Epidermal melanocyte (primary cell): ENCODE measurements around the gene CA6.
"Not testable (repeated sequence)": the region's sequence is repeated elsewhere in the genome, so short reads cannot be mapped to it uniquely, and the experiment has no call there.

Experiments used
- DNase-seq: peaks from one replicate; pipeline ENCODE4 v3.0.0; 2011; ENCODE audit warnings: low spot score; ENCODE audit not compliant: insufficient read length

Gene CA6

DNA sequence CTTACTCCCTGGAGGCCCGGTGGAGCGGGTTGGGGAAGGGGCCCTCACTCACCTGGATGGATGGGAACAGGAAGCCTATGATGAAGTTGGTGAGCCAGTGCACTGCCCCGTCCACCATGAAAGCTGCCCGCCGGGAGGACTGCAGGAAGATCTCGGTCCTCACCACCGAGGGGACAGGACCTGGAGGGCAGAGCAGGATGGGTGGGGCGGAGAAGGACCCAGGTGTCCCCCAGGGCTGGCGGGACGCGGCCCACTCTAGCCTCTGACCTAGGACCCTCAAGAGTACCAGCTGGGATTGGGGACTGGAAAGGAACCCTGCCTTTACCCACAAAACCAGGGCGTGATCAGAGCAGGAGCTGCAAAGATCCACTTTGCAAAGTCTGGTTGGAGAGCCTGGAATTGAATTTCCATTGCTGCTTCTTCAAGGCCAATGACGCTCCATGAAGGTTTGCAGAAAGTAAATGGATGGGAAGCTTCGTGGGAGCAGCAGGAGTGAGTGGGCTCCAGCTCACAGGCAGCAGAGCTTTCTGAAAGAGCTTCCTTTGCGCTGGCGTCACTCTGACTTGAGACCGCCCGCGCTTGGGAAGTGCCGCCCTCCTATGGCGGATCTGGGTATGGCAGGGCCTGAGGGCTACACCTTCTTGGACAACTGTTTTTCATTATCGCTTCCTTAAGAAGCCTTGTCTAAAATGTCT, 59.2 kb downstream of the CA6 start:
- DNase-seq = peak; percentile 77

DNA sequence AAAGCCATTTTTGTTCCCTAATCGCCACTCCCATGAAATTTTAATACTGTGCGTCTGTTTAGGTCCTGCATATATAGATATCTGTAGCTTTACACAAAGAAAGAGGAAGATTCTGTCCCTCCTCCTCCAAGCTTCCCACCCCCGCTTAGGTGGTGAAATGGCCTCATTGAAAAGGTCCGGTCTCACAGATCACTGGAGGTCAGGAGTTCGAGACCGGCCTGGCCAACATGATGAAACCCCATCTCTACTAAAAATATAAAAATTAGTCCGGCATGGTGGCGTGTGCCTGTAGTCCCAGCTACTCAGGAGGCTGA, 59.7 kb downstream of the CA6 start:
- no peak for DNase-seq

DNA sequence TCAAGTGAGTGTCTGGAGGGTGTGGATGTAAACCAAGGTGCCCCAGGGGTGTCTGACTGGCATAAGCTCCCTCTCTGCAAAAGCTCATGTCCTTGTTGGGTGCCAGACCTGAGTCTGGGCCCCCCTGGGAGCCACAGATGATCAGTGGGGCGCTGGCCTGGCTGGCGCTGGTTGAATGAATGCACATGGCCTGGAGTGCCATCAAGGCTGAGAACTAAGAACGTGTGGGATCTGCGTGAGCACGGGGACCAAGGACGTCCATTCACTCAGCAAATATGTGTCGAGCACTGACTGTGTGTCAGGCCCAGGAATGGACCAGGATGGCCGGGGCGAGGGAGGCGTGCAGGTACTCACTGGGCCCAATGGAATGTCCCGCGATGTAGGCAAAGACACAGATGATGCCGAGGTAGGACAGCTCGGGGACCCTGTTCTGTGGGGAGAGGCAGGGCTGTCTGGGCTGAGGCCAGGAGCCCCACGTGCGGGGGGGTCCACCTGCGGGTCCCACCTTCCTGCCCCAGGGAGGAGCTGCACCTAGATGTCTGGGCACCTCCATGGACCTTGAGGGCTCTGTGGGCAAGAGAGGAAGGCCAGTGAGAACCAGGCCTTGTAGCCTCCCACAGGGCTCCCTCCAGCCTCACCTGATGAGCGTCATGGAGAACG, 61.4 kb downstream of the CA6 start:
- no peak for DNase-seq

DNA sequence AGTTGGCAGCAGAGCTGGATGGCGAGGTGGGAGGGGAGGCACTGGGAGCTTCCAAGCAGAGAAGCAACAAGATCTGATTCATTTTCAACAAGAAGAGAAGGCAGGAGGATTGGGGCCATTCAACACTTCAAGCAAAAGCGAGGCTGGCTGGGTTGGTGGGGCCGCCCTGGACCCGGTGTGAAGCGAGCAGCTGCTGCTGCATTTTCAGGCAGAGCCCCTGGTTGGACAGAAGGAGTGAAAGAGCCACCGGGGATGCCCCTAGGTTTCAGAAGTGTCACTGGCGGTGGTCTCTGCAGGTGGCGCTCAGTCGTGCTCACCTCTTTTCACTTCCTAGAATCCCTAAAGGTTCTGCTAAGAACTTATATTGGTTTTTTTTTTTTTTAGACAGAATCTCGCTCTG, 62.6 kb downstream of the CA6 start:
- no peak for DNase-seq

DNA sequence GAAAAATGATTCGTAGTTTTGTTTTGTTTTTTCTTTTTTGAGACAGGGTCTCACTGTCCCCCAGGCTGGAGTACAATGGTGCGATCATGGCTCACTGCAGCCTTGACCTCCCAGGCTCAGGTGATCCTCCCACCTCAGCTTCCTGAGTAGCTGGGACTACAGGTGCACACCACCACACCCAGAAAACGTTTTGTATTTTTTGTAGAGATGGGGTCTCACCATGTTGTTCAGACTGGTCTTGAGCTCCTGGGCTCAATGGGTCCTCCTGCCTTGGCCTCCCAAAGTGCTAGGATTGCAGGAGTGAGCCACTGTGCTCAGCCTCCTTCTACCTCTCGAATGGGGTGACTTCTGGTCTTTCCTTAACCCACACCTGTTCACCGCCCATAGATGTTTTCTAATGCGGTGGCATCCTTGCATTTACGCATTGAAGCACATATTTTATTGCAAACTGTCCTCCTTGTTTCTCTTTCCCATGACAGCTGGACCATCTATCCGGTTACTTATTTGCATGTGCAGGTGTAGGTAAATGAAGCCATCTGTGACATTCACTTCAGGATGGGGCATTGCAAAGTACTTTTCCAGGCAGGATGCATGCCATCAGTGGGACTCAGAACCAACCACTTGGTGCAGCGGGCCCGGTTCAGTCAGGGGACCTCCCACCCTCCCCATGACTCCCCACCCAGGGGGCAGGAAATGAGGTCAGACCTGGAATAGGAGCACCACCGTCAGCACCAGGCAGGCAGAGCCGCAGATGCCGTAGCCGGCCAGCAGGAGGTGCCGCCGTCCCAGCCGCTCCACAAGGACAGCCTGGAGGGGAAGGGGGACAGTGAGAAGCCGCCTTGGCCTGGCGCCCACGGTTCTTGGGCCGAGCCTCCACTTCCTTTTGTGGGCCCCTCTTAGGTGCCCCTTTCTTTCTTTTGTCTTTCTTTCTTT, 64.0 kb downstream of the CA6 start:
- DNase-seq = no peak

DNA sequence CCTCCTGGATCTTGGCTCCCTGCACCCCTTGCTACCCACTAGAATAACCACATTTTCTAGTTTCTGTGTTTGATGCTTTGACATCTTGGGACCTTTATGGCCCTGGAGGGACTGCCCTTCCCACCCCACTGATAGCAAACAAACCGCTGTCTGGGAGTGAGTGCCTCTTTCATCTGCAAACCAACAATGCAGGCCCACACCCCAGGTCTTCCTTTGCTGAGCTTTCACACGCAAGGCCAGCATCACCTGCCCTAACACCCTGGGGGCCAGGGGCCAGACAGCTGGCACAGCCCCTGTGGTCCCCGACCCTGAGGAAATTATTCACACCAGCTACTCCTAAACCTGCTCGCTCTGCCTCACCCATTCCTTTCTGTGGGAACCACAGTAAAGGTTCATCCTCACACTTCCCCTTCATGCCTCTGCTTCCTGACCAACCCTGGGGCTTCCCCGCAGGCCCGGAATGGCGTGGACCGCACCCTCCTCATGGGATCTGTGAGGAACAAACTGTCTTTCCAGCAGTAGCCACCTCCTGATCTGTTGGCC, 65.2 kb downstream of the CA6 start:
- DNase-seq = no peak

DNA sequence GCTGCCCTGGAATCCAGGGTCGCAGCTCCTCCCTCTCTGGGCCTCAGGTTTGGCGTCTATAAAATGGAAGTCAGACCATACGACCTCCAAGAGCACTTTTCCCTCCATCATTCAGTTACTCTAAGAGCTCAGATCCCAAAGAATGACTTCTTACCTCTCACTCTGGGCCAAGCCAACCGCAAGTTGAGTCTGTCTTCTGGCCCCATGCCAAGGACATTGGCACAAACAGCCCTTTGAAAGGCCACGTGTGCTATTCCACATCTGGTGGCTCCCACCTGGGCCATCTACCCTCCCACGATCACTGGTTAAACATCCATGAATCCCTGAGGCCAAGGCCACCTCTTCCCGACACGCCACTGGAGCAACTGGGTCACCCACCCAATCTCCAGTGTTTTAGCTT, 68.2 kb downstream of the CA6 start:
- no peak for DNase-seq

DNA sequence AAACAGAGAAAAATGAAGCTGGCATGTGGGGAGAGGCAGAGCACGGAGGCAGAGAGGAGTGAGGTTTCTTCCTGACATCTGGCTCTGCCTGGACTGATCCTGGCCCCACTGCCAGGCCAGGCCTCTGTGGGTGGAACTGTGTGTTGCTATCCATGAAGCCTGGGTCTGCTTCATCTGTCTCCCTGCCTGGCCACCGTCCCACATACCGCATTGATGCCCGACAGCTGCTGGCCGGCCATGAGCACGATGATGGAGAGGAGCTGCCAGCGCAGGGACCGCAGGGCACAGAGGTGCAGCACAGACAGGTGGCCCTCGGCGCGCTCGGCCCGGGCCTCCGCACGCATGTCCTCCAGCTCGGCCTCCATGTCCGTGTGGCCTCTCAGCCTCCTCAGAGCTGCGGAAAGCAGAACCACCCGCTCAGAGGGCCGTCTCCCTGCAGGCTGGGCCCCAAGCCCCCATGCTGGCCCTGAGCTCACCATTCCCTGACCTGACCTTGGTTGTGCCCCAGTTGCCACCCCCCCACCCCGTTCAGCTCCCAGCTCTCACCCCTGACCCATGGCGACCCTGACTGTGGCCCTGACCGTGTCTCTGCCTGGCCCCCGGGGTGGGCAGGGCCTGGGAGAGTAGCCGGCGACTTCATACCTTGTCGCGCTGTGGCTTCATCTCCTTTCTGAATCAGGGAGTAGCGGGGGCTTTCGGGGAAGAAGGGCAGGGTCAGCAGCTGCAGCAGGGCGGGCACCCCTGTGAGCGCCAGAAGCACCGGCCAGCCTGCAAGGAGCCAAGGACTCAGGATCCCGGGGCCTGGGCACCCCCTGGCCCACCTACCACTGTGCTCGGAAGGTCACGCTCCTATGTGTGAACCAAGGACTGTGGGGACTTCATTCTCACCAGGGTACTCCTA, 69.1 kb downstream of the CA6 start:
- DNase-seq = no peak

DNA sequence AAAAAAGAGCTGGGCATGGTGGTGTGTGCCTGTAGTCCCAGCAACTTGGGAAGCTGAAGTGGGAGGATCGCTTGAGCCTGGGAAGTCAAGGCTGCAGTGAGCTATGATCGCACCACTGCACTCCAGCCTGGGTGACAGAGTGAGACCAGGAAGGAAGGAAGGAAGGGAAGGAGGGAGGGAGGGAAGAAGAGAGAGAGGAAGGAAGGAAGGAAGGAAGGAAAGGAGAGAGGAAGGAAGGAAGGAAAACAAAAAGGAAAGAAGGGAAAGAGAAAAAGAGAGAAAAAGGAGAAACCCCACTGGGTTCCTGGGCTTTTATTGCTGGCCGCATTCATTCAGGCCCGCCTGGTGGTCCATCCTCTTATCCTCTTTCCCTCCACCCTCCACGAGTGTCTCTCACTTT, 70.8 kb downstream of the CA6 start:
- DNase-seq = no peak

DNA sequence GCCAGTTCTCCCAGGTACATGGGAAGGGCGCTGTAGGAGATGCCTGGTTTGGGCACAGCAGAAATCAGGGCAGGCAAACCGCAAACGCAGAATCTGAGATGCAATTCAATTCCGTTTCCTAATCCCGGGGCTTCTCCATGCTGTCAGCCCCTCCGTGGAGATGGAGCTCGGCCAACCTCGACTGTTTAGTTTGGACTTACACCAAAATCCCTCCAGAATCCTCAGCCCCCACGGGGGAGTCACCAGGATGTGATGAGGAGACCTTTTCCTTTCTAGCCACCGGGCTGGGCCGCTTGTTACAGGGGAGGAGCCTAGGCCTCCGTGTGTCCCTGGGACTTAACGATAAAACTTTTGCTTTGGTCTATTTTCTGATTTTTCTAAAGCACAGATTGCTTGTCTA, 72.7 kb downstream of the CA6 start:
- no peak for DNase-seq

DNA sequence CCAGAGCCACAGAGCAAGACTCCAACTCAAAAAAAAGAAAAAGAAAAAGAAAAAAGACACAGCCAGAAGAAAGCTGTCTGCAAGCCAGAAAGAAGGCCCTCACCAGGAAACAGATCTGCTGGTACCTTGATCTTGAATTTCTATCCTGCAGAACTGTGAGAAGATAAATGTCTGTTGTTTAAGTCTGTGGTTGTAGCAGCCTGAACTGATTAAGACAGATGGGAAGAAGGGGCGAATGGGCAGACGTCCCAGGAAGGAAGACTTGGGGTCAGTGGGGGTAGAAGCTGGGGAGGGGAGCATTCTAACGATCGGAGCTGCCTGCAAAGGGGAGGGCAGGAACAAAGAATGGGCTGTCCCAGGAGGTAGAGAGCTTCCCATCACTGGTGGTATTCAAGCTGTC, 74.2 kb downstream of the CA6 start:
- DNase-seq = no peak

DNA sequence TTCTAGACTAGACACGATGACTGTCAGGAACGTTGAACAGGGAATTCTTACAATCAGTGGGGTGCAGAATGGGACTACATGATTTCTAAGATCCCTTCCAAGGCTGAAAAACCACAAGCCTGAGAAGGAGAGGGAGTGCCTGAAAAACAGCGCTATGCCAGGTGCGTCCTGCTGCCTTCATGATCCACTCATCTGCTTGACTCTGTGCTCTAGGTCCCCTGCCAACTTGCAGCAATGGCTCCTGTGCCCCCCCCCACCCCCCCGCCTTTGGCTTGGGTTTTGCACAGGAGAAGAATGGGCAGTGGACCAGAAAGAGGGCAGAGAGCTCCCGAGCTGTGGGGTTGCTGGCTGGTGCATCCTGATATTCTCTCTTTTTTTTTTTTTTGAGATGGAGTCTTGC, 74.6 kb downstream of the CA6 start:
- no peak for DNase-seq

DNA sequence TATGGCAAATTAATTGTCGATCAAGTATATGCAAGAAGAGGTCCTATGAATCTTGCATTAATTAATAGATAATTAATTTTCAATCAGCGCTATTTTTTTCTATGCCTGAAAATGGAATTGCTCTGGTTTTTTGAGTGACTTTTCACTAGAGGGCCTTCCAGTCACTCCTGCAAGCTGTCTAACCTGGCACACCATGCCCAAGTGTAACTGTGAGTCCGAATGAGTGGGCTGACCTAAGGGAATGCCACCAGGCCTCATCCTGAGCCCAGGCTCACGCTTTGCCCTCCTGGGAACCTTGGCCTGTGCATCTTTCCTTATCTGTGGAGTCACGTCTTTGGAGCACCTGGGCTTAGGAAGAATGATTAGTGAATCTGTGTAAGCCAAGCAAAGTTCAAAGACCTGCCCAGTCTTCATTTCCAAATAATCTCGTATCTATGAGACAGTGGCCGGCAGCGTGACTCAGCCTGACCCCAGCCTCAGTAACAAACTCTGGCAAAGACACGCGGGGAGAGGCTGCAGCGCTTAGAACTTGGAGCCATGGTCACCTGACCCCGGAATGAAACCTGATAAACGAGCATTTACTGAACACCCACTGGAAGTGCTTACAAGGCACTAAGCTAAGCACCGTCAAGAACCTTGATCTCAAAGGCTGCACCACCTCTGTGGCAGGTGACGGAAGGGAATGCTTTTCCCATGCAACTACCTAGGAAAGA, 76.5 kb downstream of the CA6 start:
- not testable (repeated sequence) for DNase-seq

DNA sequence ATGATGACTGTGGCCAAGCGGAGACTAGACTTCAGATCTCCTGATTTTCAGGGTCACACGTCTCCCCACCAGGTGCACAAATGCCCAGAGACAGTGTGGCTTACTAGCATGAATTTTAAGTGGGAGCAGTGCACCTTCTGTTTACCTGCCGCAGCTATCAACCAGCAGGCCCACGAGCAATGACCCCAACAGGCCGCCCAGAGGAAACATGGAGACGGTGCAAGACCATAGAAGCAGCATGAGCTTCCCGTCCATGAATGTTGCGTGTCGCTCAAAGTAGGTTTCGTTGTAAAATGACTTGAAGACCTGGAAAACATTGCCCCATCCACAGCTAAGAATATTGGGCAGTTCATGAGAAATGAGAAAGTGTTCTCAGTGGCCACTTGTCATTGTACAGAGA, 77.1 kb downstream of the CA6 start:
- no peak for DNase-seq
